ENCODE measurements around the gene SLC24A4.

SLC24A4 gene

GRCh38 chr14:92323916-92324818, 1.2 kb downstream of the SLC24A4 start:
- no peak overlapping the region for H3K4me3 ChIP-seq (replicated peaks in 1 of 2; ENCODE audit: low read depth in 2 of 2, low read length in 2 of 2)
- no peak for DNase-seq (ENCODE audit: low read depth in 2 of 2)
- TF ChIP-seq CTCF (IDR thresholded peaks at IDR 0.05; ENCODE audit: low read depth, low read length), result no peak

- H3K4me3 ChIP-seq (replicated peaks in 1 of 2; ENCODE audit: low read depth in 2 of 2, low read length in 2 of 2), result no peak overlapping the region
- DNase-seq (ENCODE audit: low read depth in 2 of 2), result no peak
- no peak for TF ChIP-seq CTCF (IDR thresholded peaks at IDR 0.05; ENCODE audit: low read depth, low read length)
Measured at GRCh38 chr14:92325835-92326234, 2.9 kb downstream of the SLC24A4 start.

GRCh38 chr14:92328664-92329255, 5.8 kb downstream of the SLC24A4 start:
- TF ChIP-seq CTCF (IDR thresholded peaks at IDR 0.05; ENCODE audit: low read depth, low read length), result no peak
- no peak for DNase-seq (ENCODE audit: low read depth in 2 of 2)
- no peak overlapping the region for H3K4me3 ChIP-seq (replicated peaks in 1 of 2; ENCODE audit: low read depth in 2 of 2, low read length in 2 of 2)

- no peak overlapping the region for H3K4me3 ChIP-seq (replicated peaks in 1 of 2; ENCODE audit: low read depth in 2 of 2, low read length in 2 of 2)
- TF ChIP-seq CTCF (IDR thresholded peaks at IDR 0.05; ENCODE audit: low read depth, low read length), result no peak
- no peak for DNase-seq (ENCODE audit: low read depth in 2 of 2)
Measured at GRCh38 chr14:92334050-92334449, 11.1 kb downstream of the SLC24A4 start.

GRCh38 chr14:92336363-92336762, 13.4 kb downstream of the SLC24A4 start:
- no peak for TF ChIP-seq CTCF (IDR thresholded peaks at IDR 0.05; ENCODE audit: low read depth, low read length)

GRCh38 chr14:92339426-92339825, 16.5 kb downstream of the SLC24A4 start:
- TF ChIP-seq CTCF (IDR thresholded peaks at IDR 0.05; ENCODE audit: low read depth, low read length), result no peak
- no peak for DNase-seq (ENCODE audit: low read depth in 2 of 2)
- no peak overlapping the region for H3K4me3 ChIP-seq (replicated peaks in 1 of 2; ENCODE audit: low read depth in 2 of 2, low read length in 2 of 2)

More at GRCh38 chr14:92336363-92336762, 13.4 kb downstream of the SLC24A4 start:
- H3K4me3 ChIP-seq (replicated peaks in 1 of 2; ENCODE audit: low read depth in 2 of 2, low read length in 2 of 2), result no peak overlapping the region
- no peak for DNase-seq (ENCODE audit: low read depth in 2 of 2)
